B cell (primary cell): Measurements from ENCODE around the gene CNTN4. TPM values are rescaled to one million over a fixed set of nuclear protein-coding genes. Genes with fewer than 3 reads are reported as not detected.

ENCODE experiments used
- ATAC-seq: fragments of 200-7000 bp; cut with Tn5 transposase; one replicate; pipeline ENCODE4 v1.10.0; 2021; ENCODE audit warnings: low read depth, mild to moderate bottlenecking, moderate number of reproducible peaks, moderate library complexity
- CTCF ChIA-PET: fragments of 350-600 bp; sonication (Branson Sonifier 250); formaldehyde crosslinking; loops from one replicate; lab custom pipeline; 2021; ENCODE audit warnings: antibody characterized with exemption, inconsistent platforms; lab: Charles Lee
- POLR2A ChIA-PET: fragments of 350-600 bp; sonication (Branson Sonifier 250); formaldehyde crosslinking; loops from one replicate; lab custom pipeline; 2021; ENCODE audit warnings: antibody characterized with exemption; lab: Charles Lee
- DNase-seq: peaks from one replicate; pipeline ENCODE4 v3.0.0; 2013
- H2AFZ ChIP-seq: 2 replicates; pipeline ENCODE4 v1.6.1; 2012; ENCODE audit warnings: mild to moderate bottlenecking, low read depth, low read length; ENCODE audit not compliant: insufficient read depth, poor library complexity, severe bottlenecking
- H3K27ac ChIP-seq, 2 donors: 1 replicate in 1 of 2; 2 replicates in 1 of 2; pipeline ENCODE4 v1.5.1; 2012 to 2013; ENCODE audit warnings: low read length in 2 of 2, mild to moderate bottlenecking in 2 of 2, moderate library complexity in 1 of 2
- H3K27me3 ChIP-seq, 4 experiments: fragments of 200-600 bp in 1 of 4; sonication (generic) in 1 of 4; replicated peaks in 1 of 4; 1 replicate in 2 of 4; 2 replicates in 2 of 4; pipeline versions ENCODE4 v1.6.1 to v1.7.0; 2013 to 2016; ENCODE audit warnings: low read length in 3 of 4, mild to moderate bottlenecking in 2 of 4, mixed read lengths in 1 of 4, moderate library complexity in 1 of 4; ENCODE audit not compliant: insufficient read depth in 4 of 4, control insufficient read depth in 3 of 4; ENCODE audit errors: control extremely low read depth in 1 of 4
- H3K36me3 ChIP-seq, 2 experiments: replicated peaks in 1 of 2; 1 replicate in 1 of 2; 2 replicates in 1 of 2; pipeline versions ENCODE4 v1.6.1 to v1.7.1; 2013; ENCODE audit warnings: low read length in 1 of 2; ENCODE audit not compliant: insufficient read depth in 2 of 2, control insufficient read depth in 1 of 2; ENCODE audit errors: control extremely low read depth in 1 of 2, extremely low read depth in 1 of 2
- H3K4me1 ChIP-seq, 2 donors: fragments of 200-600 bp in 1 of 2; sonication (generic) in 1 of 2; 1 replicate in 1 of 2; 2 replicates in 1 of 2; pipeline versions ENCODE4 v1.5.1 to v1.6.1; 2013 to 2017; ENCODE audit warnings: low read length in 2 of 2; ENCODE audit not compliant: control insufficient read depth in 2 of 2, insufficient read depth in 2 of 2
- H3K4me2 ChIP-seq: replicated peaks from 2 replicates; pipeline ENCODE3; 2012; ENCODE audit warnings: mild to moderate bottlenecking, low read depth, low read length; ENCODE audit not compliant: poor library complexity, severe bottlenecking
- H3K4me3 ChIP-seq, 5 experiments: fragments of 200-600 bp in 1 of 5; sonication (generic) in 1 of 5; 1 replicate in 3 of 5; 2 replicates in 2 of 5; pipeline versions ENCODE4 v1.5.1 to v1.7.0; 2011 to 2016; ENCODE audit warnings: low read length in 4 of 5, mild to moderate bottlenecking in 4 of 5, low read depth in 2 of 5, control low read depth in 1 of 5, moderate library complexity in 1 of 5; ENCODE audit not compliant: insufficient read depth in 1 of 5; ENCODE audit errors: control extremely low read depth in 1 of 5, extremely low read depth in 1 of 5
- H3K79me2 ChIP-seq: fragments of 200-600 bp; sonication (generic); one replicate; pipeline ENCODE4 v1.6.0; 2016; ENCODE audit warnings: low read length; ENCODE audit not compliant: control insufficient read depth, insufficient read depth
- H3K9ac ChIP-seq: fragments of 200-600 bp; sonication (generic); 2 replicates; pipeline ENCODE4 v1.6.1; 2017; ENCODE audit warnings: mild to moderate bottlenecking, low read length, moderate library complexity
- H3K9me3 ChIP-seq, 3 donors: one replicate each; pipeline versions ENCODE4 v1.6.1 to v1.7.1; 2013; ENCODE audit warnings: low read length in 2 of 3; ENCODE audit not compliant: control insufficient read depth in 2 of 3, insufficient read depth in 1 of 3; ENCODE audit errors: control extremely low read depth in 1 of 3
- H4K20me1 ChIP-seq: 2 replicates; pipeline ENCODE4 v1.6.0; 2012; ENCODE audit warnings: mild to moderate bottlenecking, low read length; ENCODE audit not compliant: insufficient read depth, control insufficient read depth, poor library complexity, severe bottlenecking
- H3K27ac Mint-ChIP-seq: one replicate; pipeline ENCODE4 v1.8.0; 2021; ENCODE audit warnings: mixed read lengths
- H3K27me3 Mint-ChIP-seq: one replicate; pipeline ENCODE4 v1.8.0; 2021; ENCODE audit warnings: mixed read lengths
- H3K4me1 Mint-ChIP-seq: one replicate; pipeline ENCODE4 v1.8.0; 2021; ENCODE audit warnings: mixed read lengths
- H3K4me3 Mint-ChIP-seq: one replicate; pipeline ENCODE4 v1.8.0; 2021; ENCODE audit warnings: mixed read lengths
- H3K9me3 Mint-ChIP-seq: one replicate; pipeline ENCODE4 v1.8.0; 2022; ENCODE audit warnings: mixed read lengths; ENCODE audit not compliant: insufficient read depth
- EZH2 ChIP-seq: IDR thresholded peaks from 2 replicates; pipeline ENCODE4 v1.6.1; 2012; ENCODE audit warnings: borderline replicate concordance, low read depth, mild to moderate bottlenecking, moderate library complexity, low read length; ENCODE audit not compliant: insufficient read depth, poor library complexity, severe bottlenecking
- WGBS: methylation state at CpG from one replicate; pipeline ENCODE4 v1.1.5; 2013; ENCODE audit warnings: missing lambda C conversion rate; ENCODE audit not compliant: insufficient coverage; 5-methylcytosine and 5-hydroxymethylcytosine counted together
- intact Hi-C: fragments of 100-400 bp; cut with micrococcal nuclease; formaldehyde crosslinking; loops from one replicate; pipeline ENCODE4 v1.10.0; 2022
- polyA plus RNA-seq: library from polyadenylated mRNA; depleted of rRNA; stranded (reverse); fragments of >200 nt; gene quantifications from 2 replicates; pipeline ENCODE4 v1.2.3, GENCODE V29; 2012
- total RNA-seq, 2 donors: library from RNA; stranded (reverse); fragments of 120-200 nt in 1 of 2; gene quantifications; 1 replicate in 1 of 2; 2 replicates in 1 of 2; pipeline versions ENCODE4 v1.2.3 to v1.2.4, GENCODE V29; 2013 to 2022
- TF ChIP-seq, protein P1 (sequence below): fragments of 200-600 bp; IDR thresholded peaks from one replicate; pipeline ENCODE4 v1.8.0; 2022; ENCODE audit warnings: antibody characterized with exemption, mild to moderate bottlenecking

Gene CNTN4
- total and polyA plus RNA-seq, 2 donors (not counting 1 experiment from before 2014, with no cell fraction given) = 0.05 TPM; not detected in 1

DNA sequence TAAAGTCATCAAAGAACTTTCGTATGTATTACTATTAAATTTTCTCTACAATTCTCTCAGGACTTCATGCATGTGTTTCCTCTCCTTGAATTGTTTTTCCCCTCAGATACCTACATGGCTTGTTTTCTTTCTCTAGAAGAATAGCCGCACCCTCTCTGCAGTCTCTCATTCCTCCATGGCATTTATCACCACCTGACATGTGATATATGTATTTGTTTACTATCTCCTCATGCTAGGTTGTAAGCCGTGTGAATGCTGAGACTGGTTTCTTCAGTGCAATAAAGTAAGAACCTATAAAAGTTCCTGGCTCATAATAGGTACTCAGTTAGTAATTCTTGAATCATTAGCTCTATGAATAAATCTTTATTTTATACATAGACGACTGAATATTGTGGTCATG, 149.2 kb downstream of the CNTN4 start:
- intact Hi-C loops = no loop called here
- ATAC-seq (no peak), DNase-seq (no peak)
- H3K27me3 Mint-ChIP-seq = no peaks in the 10 kb centered on the region
- Histone ChIP-seq H3K9me3 (peaks cover 0 to 1% (median 0%) of the 10 kb centered on the region in 3 donors), H3K4me2 (no peak overlapping the region), H3K9ac (no peak overlapping the region), H3K79me2 (no peaks in the 10 kb centered on the region), H2AFZ (no peak overlapping the region), H3K36me3 (no peaks in the 10 kb centered on the region), H3K4me3 (no peak overlapping the region), H4K20me1 (no peaks in the 10 kb centered on the region), H3K27ac (no peak overlapping the region), H3K4me1 (no peaks in the 10 kb centered on the region), H3K27me3 (no peaks in the 10 kb centered on the region)
- POLR2A ChIA-PET = no interaction called here
- no CpG with 5 or more reads among the region's 4 CpGs for WGBS
- TF ChIP-seq, protein P1, sequence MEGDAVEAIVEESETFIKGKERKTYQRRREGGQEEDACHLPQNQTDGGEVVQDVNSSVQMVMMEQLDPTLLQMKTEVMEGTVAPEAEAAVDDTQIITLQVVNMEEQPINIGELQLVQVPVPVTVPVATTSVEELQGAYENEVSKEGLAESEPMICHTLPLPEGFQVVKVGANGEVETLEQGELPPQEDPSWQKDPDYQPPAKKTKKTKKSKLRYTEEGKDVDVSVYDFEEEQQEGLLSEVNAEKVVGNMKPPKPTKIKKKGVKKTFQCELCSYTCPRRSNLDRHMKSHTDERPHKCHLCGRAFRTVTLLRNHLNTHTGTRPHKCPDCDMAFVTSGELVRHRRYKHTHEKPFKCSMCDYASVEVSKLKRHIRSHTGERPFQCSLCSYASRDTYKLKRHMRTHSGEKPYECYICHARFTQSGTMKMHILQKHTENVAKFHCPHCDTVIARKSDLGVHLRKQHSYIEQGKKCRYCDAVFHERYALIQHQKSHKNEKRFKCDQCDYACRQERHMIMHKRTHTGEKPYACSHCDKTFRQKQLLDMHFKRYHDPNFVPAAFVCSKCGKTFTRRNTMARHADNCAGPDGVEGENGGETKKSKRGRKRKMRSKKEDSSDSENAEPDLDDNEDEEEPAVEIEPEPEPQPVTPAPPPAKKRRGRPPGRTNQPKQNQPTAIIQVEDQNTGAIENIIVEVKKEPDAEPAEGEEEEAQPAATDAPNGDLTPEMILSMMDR = no peak
- TF ChIP-seq EZH2 = no peak
- CTCF ChIA-PET = no interaction called here
- no peak overlapping the region for H3K4me3 Mint-ChIP-seq
- peaks cover 2% of the 10 kb centered on the region for H3K9me3 Mint-ChIP-seq
- H3K27ac Mint-ChIP-seq = no peak overlapping the region
- no peaks in the 10 kb centered on the region for H3K4me1 Mint-ChIP-seq

DNA sequence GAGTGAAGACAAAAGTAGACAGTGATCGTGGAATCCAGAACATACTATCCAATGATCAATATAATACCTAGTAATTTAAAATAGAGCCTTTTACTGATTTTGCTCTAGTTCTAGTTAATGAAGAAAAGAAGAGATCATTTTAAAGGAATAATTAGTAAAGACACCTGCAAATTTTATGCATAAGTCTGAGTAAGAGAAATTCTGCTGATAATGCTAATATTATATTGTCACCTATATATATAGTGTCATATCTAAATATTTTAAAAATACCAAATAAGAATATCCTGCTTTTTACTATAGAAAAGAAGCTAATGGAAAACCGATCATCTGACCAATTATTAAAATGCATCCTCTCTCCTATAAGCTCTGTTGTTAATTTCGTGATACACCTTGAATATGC, 152.1 kb downstream of the CNTN4 start:
- Histone ChIP-seq H3K36me3 (no peaks in the 10 kb centered on the region), H3K27me3 (no peaks in the 10 kb centered on the region), H3K4me1 (no peaks in the 10 kb centered on the region), H4K20me1 (no peaks in the 10 kb centered on the region), H3K9me3 (peaks cover 0 to 1% (median 0%) of the 10 kb centered on the region in 3 donors), H3K9ac (no peak overlapping the region), H3K79me2 (no peaks in the 10 kb centered on the region), H3K4me2 (no peak overlapping the region), H2AFZ (no peak overlapping the region), H3K27ac (no peak overlapping the region), H3K4me3 (no peak overlapping the region)
- Mint-ChIP-seq H3K27ac (no peak overlapping the region), H3K9me3 (peaks cover 7% of the 10 kb centered on the region), H3K4me3 (no peak overlapping the region), H3K4me1 (no peaks in the 10 kb centered on the region), H3K27me3 (no peaks in the 10 kb centered on the region)
- ChIA-PET POLR2A (no interaction called here), CTCF (no interaction called here)
- DNase-seq (no peak), ATAC-seq (no peak)
- TF ChIP-seq, protein P1 = no peak
- TF ChIP-seq EZH2 = no peak
- no CpG with 5 or more reads among the region's 3 CpGs for WGBS
- intact Hi-C loops = no loop called here
